ENCODE results near the gene UBASH3B. TPM values are rescaled to one million over a fixed set of nuclear protein-coding genes. Genes with fewer than 3 reads are reported as not detected.

UBASH3B gene
- total RNA-seq, 1 experiment from 2014 or later: 8.0 TPM

- no peak for DNase-seq
- Mint-ChIP-seq H3K9me3 (no peaks in the 10 kb centered on the region), H3K27me3 (ENCODE audit: low read depth) (peaks cover 2% of the 10 kb centered on the region), H3K36me3 (ENCODE audit: insufficient read depth in 1 of 3, low read depth in 3 of 3) (no peaks in the 10 kb centered on the region), H3K4me1 (peaks cover 0 to 3% of the 10 kb centered on the region in 2 experiments; a peak in 1 of 4 replicates), H3K4me3 (no peak overlapping the region), H3K27ac (no peak overlapping the region)
- TF ChIP-seq CTCF (conservative IDR thresholded peaks at IDR 0.05): no peak
- H3K79me2 ChIP-seq (ENCODE audit: insufficient read depth, low read length): no peaks in the 10 kb centered on the region
- H3K79me1 ChIP-seq (ENCODE audit: insufficient read depth, low read depth, low read length, poor library complexity, severe bottlenecking): no peaks in the 10 kb centered on the region
- H2BK12ac ChIP-seq (ENCODE audit: insufficient read length, low read depth, low read length): no peak overlapping the region
- no peak overlapping the region for H4K8ac ChIP-seq (replicated peaks; ENCODE audit: insufficient read length, low read depth, low read length)
- no peaks in the 10 kb centered on the region for H3K23me2 ChIP-seq (ENCODE audit: insufficient read length, low read depth, low read length, poor library complexity, severe bottlenecking)
- no peak overlapping the region for H2AFZ ChIP-seq (ENCODE audit: low read length)
- no peak overlapping the region for H4K91ac ChIP-seq (ENCODE audit: insufficient read length, low read depth, low read length)
- no peaks in the 10 kb centered on the region for H3K9me3 ChIP-seq (ENCODE audit: control insufficient read depth, low read depth, low read length)
- no peak overlapping the region for H2BK15ac ChIP-seq (ENCODE audit: low read depth, low read length)
- no peak overlapping the region for H2BK5ac ChIP-seq (ENCODE audit: insufficient read length, low read length)
- no peak overlapping the region for H4K5ac ChIP-seq (ENCODE audit: insufficient read length, low read depth, low read length)
- no peak overlapping the region for H2BK20ac ChIP-seq (ENCODE audit: low read depth, low read length, poor library complexity, severe bottlenecking)
- WGBS (ENCODE audit: extremely low coverage, insufficient read length, low lambda C conversion rate): no CpG with 5 or more reads among the region's 7 CpGs
- no peak overlapping the region for H3K27ac ChIP-seq (ENCODE audit: insufficient read length, low read depth, low read length)
- no peak overlapping the region for H3K4me2 ChIP-seq (ENCODE audit: insufficient read depth, insufficient read length, low read length)
- no peak overlapping the region for H2AK5ac ChIP-seq (ENCODE audit: insufficient read length, low read length)
- no peak overlapping the region for H3K9ac ChIP-seq (ENCODE audit: extremely low read depth, insufficient read length, low read length)
- no peak overlapping the region for H3K4ac ChIP-seq (ENCODE audit: low read depth, low read length)
- H3K4me1 ChIP-seq (ENCODE audit: insufficient read depth, low read length): no peaks in the 10 kb centered on the region
- H3K14ac ChIP-seq (ENCODE audit: insufficient read depth, low read length): no peak overlapping the region
- no peak overlapping the region for H3K18ac ChIP-seq (ENCODE audit: insufficient read length, low read depth, low read length)
- no peak overlapping the region for H2BK120ac ChIP-seq (ENCODE audit: low read depth, low read length, poor library complexity, severe bottlenecking)
- H3K27me3 ChIP-seq (ENCODE audit: insufficient read depth, low read length): no peaks in the 10 kb centered on the region
- no peak overlapping the region for H3K56ac ChIP-seq (ENCODE audit: insufficient read length, low read depth, low read length)
- H3T11ph ChIP-seq (ENCODE audit: low read length): no peak overlapping the region
- H3K23ac ChIP-seq (ENCODE audit: insufficient read length, low read depth, low read length): no peak overlapping the region
- no peaks in the 10 kb centered on the region for H4K20me1 ChIP-seq (ENCODE audit: control insufficient read depth, insufficient read depth, insufficient read length)
Measured at GRCh38 chr11:122612123-122612824, 43.2 kb upstream of the UBASH3B start.
